GM12874 (cell line): ENCODE results near the gene ING5.

ENCODE experiments used
- CTCF ChIP-seq: IDR thresholded peaks from 2 replicates; pipeline ENCODE4 v1.5.1; 2011; ENCODE audit warnings: low read depth, mild to moderate bottlenecking, control low read depth, low read length, moderate library complexity; ENCODE audit not compliant: insufficient read depth

ING5 gene

GRCh38 chr2:241702155-241703031 is 554 bp downstream of the ING5 start:
- TF ChIP-seq CTCF: peak; percentile 75

- no peak for TF ChIP-seq CTCF
Observed at GRCh38 chr2:241703032-241703604, 1.3 kb downstream of the ING5 start.

GRCh38 chr2:241706537-241706936 is 4.7 kb downstream of the ING5 start:
- no peak for TF ChIP-seq CTCF

- TF ChIP-seq CTCF: no peak
Observed at GRCh38 chr2:241708879-241709278, 7.0 kb downstream of the ING5 start.

GRCh38 chr2:241719093-241719492 is 17.3 kb downstream of the ING5 start:
- no peak for TF ChIP-seq CTCF

GRCh38 chr2:241720099-241720498 is 18.3 kb downstream of the ING5 start:
- TF ChIP-seq CTCF: no peak

GRCh38 chr2:241720560-241720959 is 18.7 kb downstream of the ING5 start:
- no peak for TF ChIP-seq CTCF
